H1 (cell line): ENCODE results near the gene OGDH. TPM values are rescaled to one million over a fixed set of nuclear protein-coding genes. Genes with fewer than 3 reads are reported as not detected.

ENCODE experiments used
- CTCF ChIA-PET: fragments of 300-600 bp; sonication (Branson Sonifier 250); formaldehyde crosslinking; loops from one replicate; lab custom pipeline; 2021; ENCODE audit not compliant: partially characterized antibody; lab: Charles Lee
- POLR2A ChIA-PET: fragments of 300-600 bp; sonication (Branson Sonifier 250); formaldehyde crosslinking; loops from one replicate; lab custom pipeline; 2021; ENCODE audit warnings: inconsistent platforms; ENCODE audit not compliant: partially characterized antibody; lab: Charles Lee
- DNase-seq, 2 experiments: peaks; one replicate each; pipeline versions ENCODE4 v3.0.0 to v3.0.0-alpha.2; 2010 to 2022; ENCODE audit warnings: low spot score in 2 of 2, low read depth in 1 of 2, mixed read lengths in 1 of 2
- FAIRE-seq: peaks from 2 replicates; lab custom pipeline; 2011; peaks lifted over from hg19 to GRCh38; lab: Jason Lieb, UNC
- H2AFZ ChIP-seq: 2 replicates; pipeline ENCODE4 v1.8.1; 2012; ENCODE audit warnings: low read length, inconsistent platforms
- H2AK5ac ChIP-seq: 2 replicates; pipeline ENCODE4 v1.6.1; 2013; ENCODE audit warnings: low read depth, low read length
- H2BK120ac ChIP-seq: replicated peaks from 2 replicates; pipeline ENCODE3; 2013; ENCODE audit warnings: low read depth, low read length, inconsistent platforms
- H2BK12ac ChIP-seq: 2 replicates; pipeline ENCODE4 v1.6.1; 2013; ENCODE audit warnings: low read depth, low read length
- H2BK15ac ChIP-seq: 2 replicates; pipeline ENCODE4 v1.6.1; 2013; ENCODE audit warnings: low read length
- H2BK20ac ChIP-seq: 2 replicates; pipeline ENCODE4 v1.6.1; 2013; ENCODE audit warnings: low read length
- H2BK5ac ChIP-seq: 2 replicates; pipeline ENCODE4 v1.6.1; 2013; ENCODE audit warnings: low read depth, low read length
- H3K14ac ChIP-seq: 2 replicates; pipeline ENCODE4 v1.6.1; 2013; ENCODE audit warnings: inconsistent platforms; ENCODE audit not compliant: insufficient read length
- H3K18ac ChIP-seq: 2 replicates; pipeline ENCODE4 v1.6.1; 2013; ENCODE audit warnings: low read length; ENCODE audit errors: extremely low read depth
- H3K23ac ChIP-seq: 2 replicates; pipeline ENCODE4 v1.6.1; 2013; ENCODE audit warnings: inconsistent platforms; ENCODE audit not compliant: insufficient read length
- H3K23me2 ChIP-seq: 2 replicates; pipeline ENCODE4 v1.6.1; 2013; ENCODE audit warnings: low read depth, low read length
- H3K27ac ChIP-seq: 2 replicates; pipeline ENCODE4 v1.6.1; 2011; ENCODE audit warnings: low read depth, low read length, inconsistent platforms
- H3K27me3 ChIP-seq, 4 experiments: replicated peaks in 1 of 4; 1 replicate in 1 of 4; 2 replicates in 3 of 4; pipeline versions ENCODE4 v1.6.1 to v1.8.1; 2011 to 2013; ENCODE audit warnings: low read length in 3 of 4, mild to moderate bottlenecking in 3 of 4, inconsistent platforms in 2 of 4, mixed read lengths in 2 of 4, moderate library complexity in 1 of 4; ENCODE audit not compliant: control insufficient read depth in 3 of 4, insufficient read depth in 3 of 4; ENCODE audit errors: extremely low read depth in 1 of 4
- H3K36me3 ChIP-seq, 4 experiments: 2 replicates each; pipeline versions ENCODE4 v1.6.1 to v1.8.1; 2011 to 2013; ENCODE audit warnings: mild to moderate bottlenecking in 4 of 4, low read length in 3 of 4, moderate library complexity in 2 of 4, control low read depth in 1 of 4, inconsistent platforms in 1 of 4; ENCODE audit not compliant: insufficient read depth in 4 of 4, control insufficient read depth in 2 of 4
- H3K4ac ChIP-seq: replicated peaks from 2 replicates; pipeline ENCODE3; 2013; ENCODE audit warnings: low read length, low read depth, mixed read lengths, inconsistent platforms; ENCODE audit not compliant: insufficient read length
- H3K4me1 ChIP-seq, 4 experiments: replicated peaks in 1 of 4; 1 replicate in 1 of 4; 2 replicates in 3 of 4; pipeline versions ENCODE4 v1.6.1 to v1.8.1; 2011 to 2013; ENCODE audit warnings: low read length in 3 of 4, inconsistent platforms in 2 of 4, mixed read lengths in 1 of 4; ENCODE audit not compliant: insufficient read depth in 4 of 4, control insufficient read depth in 3 of 4
- H3K4me2 ChIP-seq, 2 experiments: 2 replicates each; pipeline versions ENCODE4 v1.6.1 to v1.8.1; 2011 to 2013; ENCODE audit warnings: low read depth in 2 of 2, low read length in 2 of 2, control low read depth in 1 of 2, inconsistent platforms in 1 of 2, mild to moderate bottlenecking in 1 of 2; ENCODE audit not compliant: insufficient read depth in 1 of 2
- H3K4me3 ChIP-seq, 4 experiments: fragments of 200-600, 300-600 bp in 1 of 4; sonication (generic), shearing (Covaris generic), sonication (Bioruptor Twin) in 1 of 4; 2 replicates each; pipeline versions ENCODE4 v1.5.1 to v1.8.1; 2011 to 2016; ENCODE audit warnings: low read length in 4 of 4, low read depth in 3 of 4, control low read depth in 2 of 4, inconsistent platforms in 2 of 4, mild to moderate bottlenecking in 2 of 4, mixed read lengths in 1 of 4, moderate library complexity in 1 of 4; ENCODE audit not compliant: insufficient read depth in 2 of 4; ENCODE audit errors: extremely low read depth in 1 of 4
- H3K56ac ChIP-seq: replicated peaks from 2 replicates; pipeline ENCODE3; 2013; ENCODE audit warnings: low read depth, mild to moderate bottlenecking, mixed read lengths, low read length, inconsistent platforms; ENCODE audit not compliant: insufficient read length
- H3K79me1 ChIP-seq: 2 replicates; pipeline ENCODE4 v1.6.1; 2013; ENCODE audit warnings: low read depth, low read length, control low read depth
- H3K79me2 ChIP-seq, 2 experiments: 2 replicates each; pipeline versions ENCODE4 v1.6.1 to v1.8.1; 2012 to 2013; ENCODE audit warnings: low read length in 2 of 2, mild to moderate bottlenecking in 2 of 2, inconsistent platforms in 1 of 2; ENCODE audit not compliant: insufficient read depth in 2 of 2, control insufficient read depth in 1 of 2
- H3K9ac ChIP-seq, 4 experiments: replicated peaks in 1 of 4; 1 replicate in 1 of 4; 2 replicates in 3 of 4; pipeline versions ENCODE4 v1.6.1 to v1.8.1; 2011 to 2013; ENCODE audit warnings: low read depth in 3 of 4, low read length in 3 of 4, control low read depth in 2 of 4, mild to moderate bottlenecking in 2 of 4, moderate library complexity in 2 of 4, inconsistent platforms in 1 of 4; ENCODE audit errors: extremely low read depth in 1 of 4
- H3K9me3 ChIP-seq, 2 experiments: 2 replicates each; pipeline versions ENCODE4 v1.6.1 to v1.8.1; 2012 to 2013; ENCODE audit warnings: mild to moderate bottlenecking in 2 of 2, moderate library complexity in 2 of 2, control low read depth in 1 of 2, inconsistent platforms in 1 of 2, low read depth in 1 of 2, low read length in 1 of 2, mixed read lengths in 1 of 2; ENCODE audit not compliant: insufficient read depth in 2 of 2
- H4K20me1 ChIP-seq, 2 experiments: replicated peaks in 1 of 2; 2 replicates each; pipeline versions ENCODE3 to v1.8.1; 2011 to 2013; ENCODE audit warnings: inconsistent platforms in 2 of 2, low read length in 2 of 2, mild to moderate bottlenecking in 1 of 2; ENCODE audit not compliant: insufficient read depth in 2 of 2, control insufficient read depth in 1 of 2
- H4K5ac ChIP-seq: 2 replicates; pipeline ENCODE4 v1.6.1; 2013; ENCODE audit warnings: low read length, low read depth, mixed read lengths, inconsistent platforms; ENCODE audit not compliant: insufficient read length
- H4K8ac ChIP-seq: 2 replicates; pipeline ENCODE4 v1.8.0; 2013; ENCODE audit warnings: mild to moderate bottlenecking, moderate library complexity, low read length, inconsistent platforms; ENCODE audit not compliant: insufficient read depth; ENCODE audit errors: extremely low read depth
- H4K91ac ChIP-seq: replicated peaks from 2 replicates; pipeline ENCODE3; 2013; ENCODE audit warnings: low read length, mixed read lengths, inconsistent platforms; ENCODE audit not compliant: insufficient read length
- BRCA1 ChIP-seq: IDR thresholded peaks from 2 replicates; pipeline ENCODE4 v1.6.1; 2012; ENCODE audit warnings: low read depth, low read length, improper control_type of control experiment
- CREB1 ChIP-seq: IDR thresholded peaks from 2 replicates; pipeline ENCODE4 v1.6.1; 2012; ENCODE audit warnings: inconsistent platforms
- CTBP2 ChIP-seq: IDR thresholded peaks from 2 replicates; pipeline ENCODE4 v1.7.0; 2011; ENCODE audit warnings: borderline replicate concordance, mild to moderate bottlenecking, moderate library complexity, mixed read lengths, low read length; ENCODE audit not compliant: insufficient read depth, insufficient read length
- EGR1 ChIP-seq: IDR thresholded peaks from 2 replicates; pipeline ENCODE4 v1.6.1; 2011; ENCODE audit warnings: low read depth, low read length, borderline replicate concordance
- EP300 ChIP-seq, 2 experiments: IDR thresholded peaks; 1 replicate in 1 of 2; 2 replicates in 1 of 2; pipeline ENCODE4 v1.6.1; 2011 to 2012; ENCODE audit warnings: low read depth in 2 of 2, low read length in 2 of 2, mild to moderate bottlenecking in 2 of 2, borderline replicate concordance in 1 of 2, inconsistent platforms in 1 of 2, moderate library complexity in 1 of 2
- KDM5A ChIP-seq: fragments of 200-600 bp; IDR thresholded peaks from 2 replicates; pipeline ENCODE4 v1.7.1; 2012; ENCODE audit warnings: mild to moderate bottlenecking, low read length, inconsistent platforms, mixed read lengths
- RBBP5 ChIP-seq: IDR thresholded peaks from 2 replicates; pipeline ENCODE4 v1.7.1; 2012; ENCODE audit warnings: low read depth, mild to moderate bottlenecking, inconsistent platforms, low read length, moderate library complexity, borderline replicate concordance
- RFX5 ChIP-seq: IDR thresholded peaks from 2 replicates; pipeline ENCODE4 v1.6.1; 2011; ENCODE audit warnings: low read depth, low read length, improper control_type of control experiment, borderline replicate concordance
- RNF2 ChIP-seq: fragments of 200-900, 300-1000 bp; sonication (generic); IDR thresholded peaks from 2 replicates; pipeline ENCODE4 v1.7.1; 2016; ENCODE audit warnings: borderline replicate concordance, low read depth, mild to moderate bottlenecking, antibody characterized with exemption, low read length; ENCODE audit not compliant: poor library complexity, severe bottlenecking; ENCODE audit errors: missing control alignments
- SIX5 ChIP-seq: IDR thresholded peaks from 2 replicates; pipeline ENCODE4 v1.6.1; 2011; ENCODE audit warnings: mild to moderate bottlenecking, low read depth, low read length
- SP4 ChIP-seq: IDR thresholded peaks from 2 replicates; pipeline ENCODE4 v1.6.1; 2012; ENCODE audit warnings: low read length, inconsistent platforms
- WGBS, 2 experiments: shearing (Covaris generic) in 1 of 2; methylation state at CpG; one replicate each; pipeline versions ENCODE4 v1.1.6 to v1.1.7; 2013 to 2015; ENCODE audit warnings: low lambda C conversion rate in 2 of 2, mixed read lengths in 2 of 2, inconsistent platforms in 1 of 2, low coverage in 1 of 2, missing lambda C conversion rate in 1 of 2; ENCODE audit not compliant: insufficient replicate concordance in 2 of 2, insufficient coverage in 1 of 2, insufficient read length in 1 of 2; ENCODE audit errors: extremely low coverage in 1 of 2, missing lambda C conversion rate in 1 of 2; 5-methylcytosine and 5-hydroxymethylcytosine counted together
- polyA plus RNA-seq, 7 experiments: library from polyadenylated mRNA; depleted of rRNA in 3 of 7; stranded (reverse) in 5 of 7; unstranded in 2 of 7; fragments of >200 nt in 5 of 7; fragments of 200-250 nt in 2 of 7; gene quantifications; 1 replicate in 5 of 7; 2 replicates in 1 of 7; 4 replicates in 1 of 7; pipeline versions ENCODE4 v1.2.1 to v1.2.3, GENCODE V29; 2011 to 2013; ENCODE audit warnings: missing spikeins in 2 of 7, mixed read lengths in 2 of 7
- total RNA-seq: library from RNA; stranded (reverse); fragmentation: NEBNext Ultra II Directional; extraction: Animal tissue kit (Norgen Biotek cat#: 25700); gene quantifications from 2 replicates; pipeline ENCODE4 v1.2.1, GENCODE V29; 2021

Gene OGDH
- total and polyA plus RNA-seq, 2 of the 8 experiments (the other 6 are each of a cell fraction or from before 2014, with no cell fraction given): 71.6 to 91.6 TPM

DNA sequence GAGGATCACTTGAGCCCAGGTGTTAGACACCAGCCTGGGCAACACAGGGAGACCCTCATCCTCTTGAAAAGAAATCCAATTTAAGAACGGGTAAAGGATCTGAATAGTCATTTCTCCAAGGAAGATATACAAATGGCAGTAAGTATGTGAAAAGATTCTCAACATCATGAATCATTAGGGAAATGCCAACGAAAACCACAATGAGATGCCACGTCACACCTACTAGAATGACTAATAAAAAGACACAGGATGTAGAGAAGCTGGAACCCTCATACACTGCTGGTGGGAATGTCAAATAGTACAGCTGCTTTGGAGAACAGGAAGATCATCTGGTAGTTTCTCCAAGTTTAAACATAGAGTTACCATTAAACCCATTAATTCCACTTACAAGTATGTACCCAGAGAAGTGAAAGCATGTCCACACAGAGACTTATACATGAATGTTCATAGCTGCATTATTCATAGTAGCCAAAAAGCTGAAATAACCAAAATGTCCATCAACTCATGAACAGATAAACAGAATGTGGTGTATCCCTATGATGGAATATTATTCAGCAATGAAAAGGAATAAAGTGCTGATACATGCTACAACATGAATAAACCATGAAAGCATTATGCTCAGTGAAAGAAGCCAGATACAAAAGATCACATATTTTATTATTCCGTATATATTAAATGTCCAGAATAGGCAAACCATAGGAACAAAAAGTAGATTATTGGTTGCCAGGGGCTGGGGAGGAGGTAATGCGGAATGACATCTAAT is 129.2 kb downstream of the OGDH start:
- Histone ChIP-seq H4K8ac (no peak overlapping the region), H3K79me2 (no peaks in the 10 kb centered on the region), H3K4me1 (no peaks in the 10 kb centered on the region; a peak in 1 of 7 replicates), H3K4me3 (no peak overlapping the region), H2AK5ac (no peak overlapping the region), H2BK5ac (no peak overlapping the region), H3K4ac (no peak overlapping the region), H2BK12ac (no peak overlapping the region), H4K91ac (no peak overlapping the region), H3K23me2 (no peaks in the 10 kb centered on the region), H3K9me3 (no peaks in the 10 kb centered on the region), H3K36me3 (no peaks in the 10 kb centered on the region), H3K23ac (no peak overlapping the region), H3K9ac (no peak overlapping the region), H3K27me3 (no peaks in the 10 kb centered on the region), H2BK15ac (no peak overlapping the region), H3K79me1 (no peaks in the 10 kb centered on the region), H3K14ac (no peak overlapping the region)
- CTCF ChIA-PET: interaction anchor here (1.1 kb wide), 1 partner anchor 32 kb away, joined by 3 read pairs; no protein-coding TSS in a partner anchor
- POLR2A ChIA-PET: interaction anchor here (1.1 kb wide), 1 partner anchor 113 kb away, joined by 4 read pairs; the partner anchor contains the start of gene H2AZ2
- WGBS, 2 experiments: 89% methylated on average over 5 of the region's 5 CpGs; no CpG with 5 or more reads in 1 of the 2 experiments
- TF ChIP-seq CTBP2: no peak
- no peak for TF ChIP-seq EGR1
- no peak for TF ChIP-seq EP300 (IDR thresholded peaks at IDR 0.05; ENCODE audit: borderline replicate concordance in 1 of 2, low read depth in 2 of 2, low read length in 2 of 2)
- no peak for TF ChIP-seq RNF2
- no peak for TF ChIP-seq RBBP5
- TF ChIP-seq RFX5: no peak
- no peak for TF ChIP-seq SP4
- no peak for TF ChIP-seq CREB1
- TF ChIP-seq SIX5: no peak
- no peak for TF ChIP-seq BRCA1
- no peak for TF ChIP-seq KDM5A
- TF ChIP-seq, all 59 proteins: peak for 0
- H2BK20ac ChIP-seq: no peak overlapping the region
- no peaks in the 10 kb centered on the region for H4K20me1 ChIP-seq
- DNase-seq (no peak), FAIRE-seq (no peak)
- no peak overlapping the region for H4K5ac ChIP-seq
- no peak overlapping the region for H3K27ac ChIP-seq
- H3K4me2 ChIP-seq: no peak overlapping the region
- H2BK120ac ChIP-seq: no peak overlapping the region
- H3K18ac ChIP-seq: no peak overlapping the region
- H2AFZ ChIP-seq: no peak overlapping the region
- no peak overlapping the region for H3K56ac ChIP-seq
